ENCODE measurements around the gene KLF15. TPM values are rescaled to one million over a fixed set of nuclear protein-coding genes. Genes with fewer than 3 reads are reported as not detected.

Gene KLF15
- total and polyA plus RNA-seq, 2 of the 8 experiments (the other 6 are each of a cell fraction or from before 2014, with no cell fraction given), result 15.7 to 19.5 TPM

GRCh38 chr3:126307591-126308393 is 49.4 kb downstream of the KLF15 start:
- H4K8ac ChIP-seq (ENCODE audit: extremely low read depth, insufficient read depth, low read length), result peak overlapping the region; percentile 65; the same call in 1 of the 2 replicates
- H2BK5ac ChIP-seq (ENCODE audit: low read depth, low read length), result no peak overlapping the region
- H3K4me1 ChIP-seq (replicated peaks in 1 of 4; ENCODE audit: control insufficient read depth in 3 of 4, insufficient read depth in 4 of 4, low read length in 3 of 4), result no peaks in the 10 kb centered on the region
- H3K23ac ChIP-seq (ENCODE audit: insufficient read length), result no peak overlapping the region
- H4K5ac ChIP-seq (ENCODE audit: insufficient read length, low read depth, low read length), result no peak overlapping the region
- H3K79me1 ChIP-seq (ENCODE audit: low read depth, low read length), result no peaks in the 10 kb centered on the region
- no peak overlapping the region for H4K91ac ChIP-seq (replicated peaks; ENCODE audit: insufficient read length, low read length)
- H3K36me3 ChIP-seq (ENCODE audit: control insufficient read depth in 2 of 4, insufficient read depth in 4 of 4, low read length in 3 of 4), result no peaks in the 10 kb centered on the region
- no peak overlapping the region for H2BK120ac ChIP-seq (replicated peaks; ENCODE audit: low read depth, low read length)
- peaks cover 0 to 2% (median 0%) of the 10 kb centered on the region in 4 experiments; a peak in 1 of 7 replicates for H3K27me3 ChIP-seq (replicated peaks in 1 of 4; ENCODE audit: control insufficient read depth in 3 of 4, extremely low read depth in 1 of 4, insufficient read depth in 3 of 4, low read length in 3 of 4)
- TF ChIP-seq BACH1 (IDR thresholded peaks at IDR 0.05; ENCODE audit: low read length) (no peak), EGR1 (IDR thresholded peaks at IDR 0.05; ENCODE audit: borderline replicate concordance, low read depth, low read length) (no peak), CBX5 (IDR thresholded peaks at IDR 0.05; ENCODE audit: low read depth, low read length) (no peak), SUZ12 (IDR thresholded peaks at IDR 0.05; ENCODE audit: low read length) (no peak)
- H3K23me2 ChIP-seq (ENCODE audit: low read depth, low read length), result no peaks in the 10 kb centered on the region
- H3K4me3 ChIP-seq (ENCODE audit: extremely low read depth in 1 of 4, insufficient read depth in 2 of 4, low read depth in 3 of 4, low read length in 4 of 4), result no peak overlapping the region
- WGBS, 2 experiments (ENCODE audit: extremely low coverage in 1 of 2, insufficient coverage in 1 of 2, insufficient read length in 1 of 2, insufficient replicate concordance in 2 of 2, low coverage in 1 of 2, low lambda C conversion rate in 2 of 2, missing lambda C conversion rate in 1 of 2), result 96% methylated on average over 20 of the region's 20 CpGs; no CpG with 5 or more reads in 1 of the 2 experiments
- H3K4me2 ChIP-seq (ENCODE audit: insufficient read depth in 1 of 2, low read depth in 2 of 2, low read length in 2 of 2), result no peak overlapping the region
- no peak overlapping the region for H2AK5ac ChIP-seq (ENCODE audit: low read depth, low read length)
- CTCF ChIA-PET (ENCODE audit: partially characterized antibody), result interaction anchor here (0.6 to 1.5 kb wide), 8 partner anchors 13 to 1205 kb away, joined by 3 to 6 read pairs (median 4); no protein-coding TSS in a partner anchor
- H3K79me2 ChIP-seq (ENCODE audit: control insufficient read depth in 1 of 2, insufficient read depth in 2 of 2, low read length in 2 of 2), result no peaks in the 10 kb centered on the region
- H4K20me1 ChIP-seq (replicated peaks in 1 of 2; ENCODE audit: control insufficient read depth in 1 of 2, insufficient read depth in 2 of 2, low read length in 2 of 2), result no peaks in the 10 kb centered on the region
- no peak overlapping the region for H2BK12ac ChIP-seq (ENCODE audit: low read depth, low read length)
- POLR2A ChIA-PET (ENCODE audit: partially characterized antibody), result interaction anchor here (0.8 to 1.1 kb wide), 2 partner anchors 23 to 47 kb away, joined by 3 read pairs; no protein-coding TSS in a partner anchor
- FAIRE-seq (no peak), DNase-seq (ENCODE audit: low read depth in 1 of 2, low spot score in 2 of 2) (no peak)
- no peak overlapping the region for H3K18ac ChIP-seq (ENCODE audit: extremely low read depth, low read length)
- no peak overlapping the region for H2AFZ ChIP-seq (ENCODE audit: low read length)
- H3K14ac ChIP-seq (ENCODE audit: insufficient read length), result no peak overlapping the region
- H3K9me3 ChIP-seq (ENCODE audit: insufficient read depth in 2 of 2, low read depth in 1 of 2, low read length in 1 of 2), result peaks cover 8 to 12% of the 10 kb centered on the region in 2 experiments
- H3K56ac ChIP-seq (replicated peaks; ENCODE audit: insufficient read length, low read depth, low read length), result no peak overlapping the region
- H2BK15ac ChIP-seq (ENCODE audit: low read length), result 0 out of 2 replicates have a peak overlapping the region, but pooled peaks have one; percentile 72
- H3K27ac ChIP-seq (ENCODE audit: low read depth, low read length), result no peak overlapping the region
- no peak overlapping the region for H3K4ac ChIP-seq (replicated peaks; ENCODE audit: insufficient read length, low read depth, low read length)
- no peak overlapping the region for H2BK20ac ChIP-seq (ENCODE audit: low read length)
- H3K9ac ChIP-seq (replicated peaks in 1 of 4; ENCODE audit: extremely low read depth in 1 of 4, low read depth in 3 of 4, low read length in 3 of 4), result no peak overlapping the region

Data from H1 (cell line).